ENCODE results near the gene TIA1. TPM values are rescaled to one million over a fixed set of nuclear protein-coding genes. Genes with fewer than 3 reads are reported as not detected.

Gene TIA1
- total RNA-seq, 1 donor from 2014 or later: 534 TPM

GRCh38 chr2:70201831-70202230 is 46.6 kb downstream of the TIA1 start:
- no peaks in the 10 kb centered on the region for H3K9me3 Mint-ChIP-seq (ENCODE audit: low read depth)
- TF ChIP-seq, protein P1, sequence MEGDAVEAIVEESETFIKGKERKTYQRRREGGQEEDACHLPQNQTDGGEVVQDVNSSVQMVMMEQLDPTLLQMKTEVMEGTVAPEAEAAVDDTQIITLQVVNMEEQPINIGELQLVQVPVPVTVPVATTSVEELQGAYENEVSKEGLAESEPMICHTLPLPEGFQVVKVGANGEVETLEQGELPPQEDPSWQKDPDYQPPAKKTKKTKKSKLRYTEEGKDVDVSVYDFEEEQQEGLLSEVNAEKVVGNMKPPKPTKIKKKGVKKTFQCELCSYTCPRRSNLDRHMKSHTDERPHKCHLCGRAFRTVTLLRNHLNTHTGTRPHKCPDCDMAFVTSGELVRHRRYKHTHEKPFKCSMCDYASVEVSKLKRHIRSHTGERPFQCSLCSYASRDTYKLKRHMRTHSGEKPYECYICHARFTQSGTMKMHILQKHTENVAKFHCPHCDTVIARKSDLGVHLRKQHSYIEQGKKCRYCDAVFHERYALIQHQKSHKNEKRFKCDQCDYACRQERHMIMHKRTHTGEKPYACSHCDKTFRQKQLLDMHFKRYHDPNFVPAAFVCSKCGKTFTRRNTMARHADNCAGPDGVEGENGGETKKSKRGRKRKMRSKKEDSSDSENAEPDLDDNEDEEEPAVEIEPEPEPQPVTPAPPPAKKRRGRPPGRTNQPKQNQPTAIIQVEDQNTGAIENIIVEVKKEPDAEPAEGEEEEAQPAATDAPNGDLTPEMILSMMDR (IDR thresholded peaks at IDR 0.05; ENCODE audit: unreplicated experiment): no peak
- no peak overlapping the region for H3K4me3 Mint-ChIP-seq (ENCODE audit: low read depth)

GRCh38 chr2:70201225-70201768 is 47.1 kb downstream of the TIA1 start:
- no peak for DNase-seq (ENCODE audit: low spot score, unreplicated experiment)
- Mint-ChIP-seq H3K4me1 (ENCODE audit: low read depth) (no peaks in the 10 kb centered on the region), H3K27ac (no peak overlapping the region), H3K9me3 (ENCODE audit: low read depth) (no peaks in the 10 kb centered on the region), H3K27me3 (no peaks in the 10 kb centered on the region), H3K4me3 (ENCODE audit: low read depth) (no peak overlapping the region), H3K36me3 (ENCODE audit: insufficient read depth) (no peaks in the 10 kb centered on the region)
- TF ChIP-seq, protein P1 (IDR thresholded peaks at IDR 0.05; ENCODE audit: unreplicated experiment): no peak

More at GRCh38 chr2:70201831-70202230, 46.6 kb downstream of the TIA1 start:
- no peak for DNase-seq (ENCODE audit: low spot score, unreplicated experiment)
- Mint-ChIP-seq H3K27me3 (no peaks in the 10 kb centered on the region), H3K36me3 (ENCODE audit: insufficient read depth) (no peaks in the 10 kb centered on the region), H3K4me1 (ENCODE audit: low read depth) (no peaks in the 10 kb centered on the region), H3K27ac (no peak overlapping the region)

GRCh38 chr2:70199320-70199864 is 49.0 kb downstream of the TIA1 start:
- no peak for DNase-seq (ENCODE audit: low spot score, unreplicated experiment)
- no peak overlapping the region for H3K4me3 Mint-ChIP-seq (ENCODE audit: low read depth)
- H3K4me1 Mint-ChIP-seq (ENCODE audit: low read depth): no peaks in the 10 kb centered on the region
- no peaks in the 10 kb centered on the region for H3K36me3 Mint-ChIP-seq (ENCODE audit: insufficient read depth)
- no peaks in the 10 kb centered on the region for H3K9me3 Mint-ChIP-seq (ENCODE audit: low read depth)
- H3K27ac Mint-ChIP-seq: no peak overlapping the region
- H3K27me3 Mint-ChIP-seq: no peaks in the 10 kb centered on the region
- TF ChIP-seq, protein P1 (IDR thresholded peaks at IDR 0.05; ENCODE audit: unreplicated experiment): no peak

- TF ChIP-seq, protein P1 (IDR thresholded peaks at IDR 0.05; ENCODE audit: unreplicated experiment): no peak
- no peak overlapping the region for H3K4me3 Mint-ChIP-seq (ENCODE audit: low read depth)
- DNase-seq (ENCODE audit: low spot score, unreplicated experiment): no peak
- H3K36me3 Mint-ChIP-seq (ENCODE audit: insufficient read depth): no peaks in the 10 kb centered on the region
- H3K27me3 Mint-ChIP-seq: no peaks in the 10 kb centered on the region
- no peaks in the 10 kb centered on the region for H3K9me3 Mint-ChIP-seq (ENCODE audit: low read depth)
- H3K27ac Mint-ChIP-seq: no peak overlapping the region
- peaks cover 2% of the 10 kb centered on the region for H3K4me1 Mint-ChIP-seq (ENCODE audit: low read depth)
Measured at GRCh38 chr2:70192516-70192915, 55.9 kb downstream of the TIA1 start.

DNA sequence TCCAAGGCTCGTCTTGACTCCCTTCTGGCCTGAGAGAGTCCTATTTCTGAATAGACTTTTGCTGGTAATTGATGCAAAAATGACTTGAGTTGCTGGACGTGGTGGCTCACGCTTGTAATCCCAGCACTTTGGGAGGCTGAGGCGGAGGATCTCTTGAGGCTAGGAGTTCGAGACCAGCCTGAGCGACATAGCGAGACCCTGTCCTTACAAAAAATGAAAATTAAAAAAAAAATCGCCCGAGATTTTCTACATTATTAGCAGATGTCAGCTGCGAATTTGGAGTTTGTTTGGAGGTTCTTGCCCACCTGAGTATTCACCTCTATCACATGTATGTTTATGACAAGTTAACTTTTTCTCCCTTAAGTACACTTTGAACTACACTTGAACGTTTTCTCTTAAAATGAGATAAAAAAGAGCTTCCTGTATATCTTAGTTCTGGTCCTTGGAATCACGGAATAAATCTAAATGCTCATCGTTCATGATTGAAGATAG is 57.1 kb downstream of the TIA1 start:
- H3K27me3 Mint-ChIP-seq: no peaks in the 10 kb centered on the region
- peak overlapping the region; percentile 85 for H3K4me3 Mint-ChIP-seq (ENCODE audit: low read depth)
- H3K9me3 Mint-ChIP-seq (ENCODE audit: low read depth): no peaks in the 10 kb centered on the region
- no peak for DNase-seq (ENCODE audit: low spot score, unreplicated experiment)
- TF ChIP-seq, protein P1 (IDR thresholded peaks at IDR 0.05; ENCODE audit: unreplicated experiment): no peak
- H3K27ac Mint-ChIP-seq: peak overlapping the region; percentile 99
- H3K36me3 Mint-ChIP-seq (ENCODE audit: insufficient read depth): no peaks in the 10 kb centered on the region
- H3K4me1 Mint-ChIP-seq (ENCODE audit: low read depth): peaks cover 2% of the 10 kb centered on the region

Measured in progenitor cell of endocrine pancreas (in vitro differentiated cells).